LNCAP (cell line): ENCODE results near the gene TRHDE.

Experiments
- CTCF ChIP-seq: fragments of 450-650 bp; IDR thresholded peaks from 2 replicates; pipeline ENCODE4 v1.5.1; 2017; ENCODE audit warnings: mild to moderate bottlenecking

Gene TRHDE

GRCh38 chr12:72349491-72349890 is 77.3 kb downstream of the TRHDE start:
- no peak for TF ChIP-seq CTCF

GRCh38 chr12:72359416-72359815 is 87.2 kb downstream of the TRHDE start:
- TF ChIP-seq CTCF = no peak

- TF ChIP-seq CTCF = no peak
Measured at GRCh38 chr12:72365151-72365550, 93.0 kb downstream of the TRHDE start.

- no peak for TF ChIP-seq CTCF
Measured at GRCh38 chr12:72366255-72366654, 94.1 kb downstream of the TRHDE start.

GRCh38 chr12:72368298-72368697 is 96.1 kb downstream of the TRHDE start:
- no peak for TF ChIP-seq CTCF

GRCh38 chr12:72368719-72369422 is 96.7 kb downstream of the TRHDE start:
- no peak for TF ChIP-seq CTCF

- no peak for TF ChIP-seq CTCF
Measured at GRCh38 chr12:72369423-72369959, 97.3 kb downstream of the TRHDE start.
